ENCODE measurements around the gene CBFA2T3. TPM values are rescaled to one million over a fixed set of nuclear protein-coding genes. Genes with fewer than 3 reads are reported as not detected.

Gene CBFA2T3
- total and polyA plus RNA-seq, 2 donors (not counting 1 experiment from before 2014, with no cell fraction given): 40.8 to 58.3 TPM

GRCh38 chr16:88907768-88908167 lies 69.2 kb downstream of the CBFA2T3 start:
- intact Hi-C loops (cut with micrococcal nuclease): no loop called here
- Histone ChIP-seq H3K79me2 (ENCODE audit: control insufficient read depth, insufficient read depth, low read length) (peaks cover 91% of the 10 kb centered on the region), H3K4me3 (ENCODE audit: control extremely low read depth in 1 of 5, extremely low read depth in 1 of 5, insufficient read depth in 1 of 5, low read depth in 2 of 5, low read length in 4 of 5) (no peak overlapping the region), H2AFZ (ENCODE audit: insufficient read depth, low read depth, low read length, poor library complexity, severe bottlenecking) (no peak overlapping the region), H3K9ac (ENCODE audit: low read length) (no peak overlapping the region), H3K9me3 (ENCODE audit: control extremely low read depth in 1 of 3, control insufficient read depth in 2 of 3, insufficient read depth in 1 of 3, low read length in 2 of 3) (peaks cover 0 to under 1% (median 0%) of the 10 kb centered on the region in 3 donors), H3K4me1 (ENCODE audit: control insufficient read depth in 2 of 2, insufficient read depth in 2 of 2, low read length in 2 of 2) (peaks cover 14 to 29% of the 10 kb centered on the region in 2 donors), H3K27ac (ENCODE audit: low read length in 2 of 2) (no peak overlapping the region), H4K20me1 (ENCODE audit: control insufficient read depth, insufficient read depth, low read length, poor library complexity, severe bottlenecking) (peaks cover 99% of the 10 kb centered on the region), H3K27me3 (replicated peaks in 1 of 4; ENCODE audit: control extremely low read depth in 1 of 4, control insufficient read depth in 3 of 4, insufficient read depth in 4 of 4, low read length in 3 of 4) (no peaks in the 10 kb centered on the region), H3K4me2 (replicated peaks; ENCODE audit: low read depth, low read length, poor library complexity, severe bottlenecking) (no peak overlapping the region), H3K36me3 (replicated peaks in 1 of 2; ENCODE audit: control extremely low read depth in 1 of 2, control insufficient read depth in 1 of 2, extremely low read depth in 1 of 2, insufficient read depth in 2 of 2, low read length in 1 of 2) (peaks cover 0 to 17% of the 10 kb centered on the region in 2 experiments)
- no peak for DNase-seq
- Mint-ChIP-seq H3K4me3 (no peak overlapping the region), H3K27ac (no peak overlapping the region), H3K27me3 (no peaks in the 10 kb centered on the region), H3K4me1 (peaks cover 32% of the 10 kb centered on the region), H3K9me3 (ENCODE audit: insufficient read depth) (no peaks in the 10 kb centered on the region)
- TF ChIP-seq CTCF (IDR thresholded peaks at IDR 0.05) (no peak), EZH2 (IDR thresholded peaks at IDR 0.05; ENCODE audit: borderline replicate concordance, insufficient read depth, low read depth, low read length, poor library complexity, severe bottlenecking) (no peak)
- ChIA-PET CTCF (no interaction called here), POLR2A (no interaction called here)
- ATAC-seq (ENCODE audit: low read depth): no peak
- WGBS (ENCODE audit: insufficient coverage): 92% methylated on average over 1 of the region's 4 CpGs

GRCh38 chr16:88906535-88907105 lies 70.4 kb downstream of the CBFA2T3 start:
- Histone ChIP-seq H3K4me2 (replicated peaks; ENCODE audit: low read depth, low read length, poor library complexity, severe bottlenecking) (no peak overlapping the region), H3K9ac (ENCODE audit: low read length) (no peak overlapping the region), H3K79me2 (ENCODE audit: control insufficient read depth, insufficient read depth, low read length) (peaks cover 89% of the 10 kb centered on the region), H2AFZ (ENCODE audit: insufficient read depth, low read depth, low read length, poor library complexity, severe bottlenecking) (no peak overlapping the region), H3K27ac (ENCODE audit: low read length in 2 of 2) (no peak overlapping the region), H3K27me3 (replicated peaks in 1 of 4; ENCODE audit: control extremely low read depth in 1 of 4, control insufficient read depth in 3 of 4, insufficient read depth in 4 of 4, low read length in 3 of 4) (no peaks in the 10 kb centered on the region), H3K4me1 (ENCODE audit: control insufficient read depth in 2 of 2, insufficient read depth in 2 of 2, low read length in 2 of 2) (peaks cover 8 to 22% of the 10 kb centered on the region in 2 donors), H4K20me1 (ENCODE audit: control insufficient read depth, insufficient read depth, low read length, poor library complexity, severe bottlenecking) (peaks cover 99% of the 10 kb centered on the region), H3K9me3 (ENCODE audit: control extremely low read depth in 1 of 3, control insufficient read depth in 2 of 3, insufficient read depth in 1 of 3, low read length in 2 of 3) (no peaks in the 10 kb centered on the region), H3K36me3 (replicated peaks in 1 of 2; ENCODE audit: control extremely low read depth in 1 of 2, control insufficient read depth in 1 of 2, extremely low read depth in 1 of 2, insufficient read depth in 2 of 2, low read length in 1 of 2) (peaks cover 0 to 16% of the 10 kb centered on the region in 2 experiments), H3K4me3 (ENCODE audit: control extremely low read depth in 1 of 5, extremely low read depth in 1 of 5, insufficient read depth in 1 of 5, low read depth in 2 of 5, low read length in 4 of 5) (no peak overlapping the region)
- ChIA-PET CTCF (no interaction called here), POLR2A (no interaction called here)
- Mint-ChIP-seq H3K4me3 (no peak overlapping the region), H3K27ac (peak overlapping the region; percentile 61), H3K27me3 (no peaks in the 10 kb centered on the region), H3K4me1 (peaks cover 27% of the 10 kb centered on the region), H3K9me3 (ENCODE audit: insufficient read depth) (no peaks in the 10 kb centered on the region)
- TF ChIP-seq CTCF (IDR thresholded peaks at IDR 0.05): no peak
- no peak for TF ChIP-seq EZH2 (IDR thresholded peaks at IDR 0.05; ENCODE audit: borderline replicate concordance, insufficient read depth, low read depth, low read length, poor library complexity, severe bottlenecking)
- DNase-seq: no peak
- intact Hi-C loops (cut with micrococcal nuclease): no loop called here
- no peak for ATAC-seq (ENCODE audit: low read depth)
- WGBS (ENCODE audit: insufficient coverage): 91% methylated on average over 21 of the region's 22 CpGs

Measured in B cell (primary cell).